Measurements from ENCODE around the gene PLA2G12B. TPM values are rescaled to one million over a fixed set of nuclear protein-coding genes. Genes with fewer than 3 reads are reported as not detected.
"Not testable (repeated sequence)": the region's sequence is repeated elsewhere in the genome, so short reads cannot be mapped to it uniquely, and the experiment has no call there.

Gene PLA2G12B
- total RNA-seq (2014; rRNA removed; shearing (Covaris generic)): not detected in 2 replicates

GRCh38 chr10:72954596-72955554, at the start of gene PLA2G12B:
TSS of gene PLA2G12B (minus strand) at chr10:72954806. CDS start at chr10:72954685, 121 bp downstream.
- Histone ChIP-seq H3K27me3 (replicated peaks) (no peaks in the 10 kb centered on the region; the same call in 1 of the 2 replicates), H3K36me3 (no peaks in the 10 kb centered on the region), H3K9me3 (replicated peaks) (no peaks in the 10 kb centered on the region), H3K4me1 (replicated peaks) (no peaks in the 10 kb centered on the region), H3K27ac (no peak within 1 kb of the TSS), H3K4me3 (no peak within 1 kb of the TSS)
- no peak for DNase-seq (ENCODE audit: low read depth in 1 of 2, low spot score in 2 of 2)

DNA sequence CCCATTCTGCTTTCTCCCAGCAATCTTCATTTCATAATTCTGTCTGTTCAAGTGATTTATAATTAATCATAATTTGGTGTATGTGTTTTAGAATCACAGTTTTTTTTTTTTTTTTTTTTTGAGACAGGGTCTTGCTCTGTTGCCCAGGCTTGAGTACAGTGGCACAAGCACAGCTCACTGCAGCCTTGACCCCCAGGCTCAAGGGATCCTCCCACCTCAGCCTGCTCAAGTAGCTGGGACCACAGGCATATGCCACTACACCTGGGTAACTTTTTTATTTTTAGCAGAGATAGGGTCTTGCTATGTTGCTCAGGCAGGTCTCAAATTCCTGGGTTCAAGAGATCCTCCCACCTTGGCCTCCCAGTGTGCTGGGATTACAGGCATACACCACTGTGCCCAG, 49.2 kb upstream of the PLA2G12B start:
- H3K4me1 ChIP-seq (replicated peaks): no peaks in the 10 kb centered on the region
- H3K36me3 ChIP-seq: peaks cover 8% of the 10 kb centered on the region; the same call in 1 of the 2 replicates
- H3K9me3 ChIP-seq (replicated peaks): no peaks in the 10 kb centered on the region

DNA sequence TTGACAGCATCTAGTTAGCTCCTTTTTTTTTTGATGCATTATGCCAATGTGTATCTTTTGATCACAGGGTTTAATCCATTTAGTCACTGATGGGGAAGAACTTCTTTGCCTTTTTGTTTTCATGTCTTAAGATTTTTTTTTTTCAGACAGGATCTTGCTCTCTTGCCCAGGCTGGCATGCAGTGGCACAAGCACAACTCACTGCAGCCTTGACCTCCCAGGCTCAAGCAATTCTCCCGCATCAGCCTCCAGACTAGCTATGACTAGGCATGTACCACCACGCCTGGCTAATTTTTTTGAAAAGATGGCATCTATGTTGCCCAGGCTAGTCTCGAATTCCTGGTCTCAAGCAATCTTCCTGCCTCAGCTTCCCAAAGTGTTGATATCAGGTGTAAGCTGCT, 46.4 kb upstream of the PLA2G12B start:
- Histone ChIP-seq H3K27me3 (replicated peaks) (no peaks in the 10 kb centered on the region), H3K9me3 (replicated peaks) (no peaks in the 10 kb centered on the region), H3K4me3 (no peak overlapping the region), H3K27ac (no peak overlapping the region), H3K4me1 (replicated peaks) (no peaks in the 10 kb centered on the region), H3K36me3 (no peaks in the 10 kb centered on the region)
- no peak for DNase-seq (ENCODE audit: low read depth in 1 of 2, low spot score in 2 of 2)

More for the DNA sequence above, 49.2 kb upstream of the PLA2G12B start:
- H3K4me3 ChIP-seq: no peak overlapping the region
- no peaks in the 10 kb centered on the region for H3K27me3 ChIP-seq (replicated peaks)
- no peak overlapping the region for H3K27ac ChIP-seq
- DNase-seq (ENCODE audit: low read depth in 1 of 2, low spot score in 2 of 2): no peak

DNA sequence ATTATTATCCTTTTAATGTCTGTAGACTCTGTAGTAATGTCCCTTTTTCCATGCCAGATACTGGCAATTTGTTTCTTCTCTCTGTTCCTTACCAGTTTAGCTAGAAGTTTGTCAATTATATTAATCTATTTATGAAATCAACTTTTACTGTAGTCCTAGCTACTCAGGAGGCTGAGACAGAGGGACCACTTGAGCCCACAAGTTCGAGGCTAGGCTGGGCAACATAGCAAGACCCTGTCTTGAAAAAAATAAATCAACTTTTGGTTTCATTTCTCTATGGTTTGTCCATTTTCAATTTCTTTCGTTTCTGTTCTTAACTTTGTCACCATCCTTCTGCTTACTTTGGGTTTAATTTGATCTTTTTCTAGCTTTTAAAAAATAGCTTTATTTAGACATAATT, 42.5 kb upstream of the PLA2G12B start:
- Histone ChIP-seq H3K27ac (no peak overlapping the region), H3K4me1 (replicated peaks) (no peaks in the 10 kb centered on the region), H3K4me3 (no peak overlapping the region), H3K27me3 (replicated peaks) (no peaks in the 10 kb centered on the region), H3K9me3 (replicated peaks) (no peaks in the 10 kb centered on the region), H3K36me3 (no peaks in the 10 kb centered on the region)
- DNase-seq (ENCODE audit: low read depth in 1 of 2, low spot score in 2 of 2): no peak

DNA sequence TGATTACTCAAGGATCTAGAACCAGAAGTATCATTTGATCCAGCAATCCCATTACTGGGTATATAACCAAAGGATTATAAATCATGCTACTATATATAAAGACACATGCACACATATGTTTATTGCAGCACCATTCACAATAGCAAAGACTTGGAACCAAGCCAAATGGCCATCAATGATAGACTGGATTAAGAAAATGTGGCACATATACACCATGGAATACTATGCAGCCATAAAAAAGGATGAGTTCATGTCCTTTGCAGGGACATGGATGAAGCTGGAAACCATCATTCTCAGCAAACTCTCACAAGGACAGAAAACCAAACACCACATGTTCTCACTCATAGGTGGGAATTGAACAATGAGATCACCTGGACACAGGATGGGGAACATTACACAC, 40.9 kb upstream of the PLA2G12B start:
- DNase-seq (ENCODE audit: low read depth in 1 of 2, low spot score in 2 of 2); H3K9me3 ChIP-seq (replicated peaks); H3K4me3 ChIP-seq; H3K4me1 ChIP-seq (replicated peaks); H3K27ac ChIP-seq; H3K36me3 ChIP-seq; H3K27me3 ChIP-seq (replicated peaks): not testable (repeated sequence)

DNA sequence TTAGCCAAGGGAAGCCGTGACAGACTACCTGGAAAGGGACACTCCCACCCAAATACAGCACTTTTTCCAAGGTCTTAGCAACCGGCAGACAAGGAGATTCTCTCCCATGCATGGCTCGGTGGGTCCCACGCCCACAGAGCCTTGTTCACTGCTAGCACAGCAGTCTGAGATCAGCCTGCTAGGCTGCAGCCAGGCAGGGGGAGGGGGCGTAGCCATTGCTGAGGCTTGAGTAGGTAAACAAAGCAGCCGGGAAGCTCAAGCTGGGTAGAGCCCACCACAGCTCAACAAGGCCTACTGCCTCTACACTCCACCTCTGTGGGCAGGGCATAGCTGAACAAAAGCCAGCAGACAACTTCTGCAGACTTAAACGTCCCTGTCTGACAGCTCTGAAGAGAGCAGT, 35.2 kb upstream of the PLA2G12B start:
- not testable (repeated sequence) for H3K27me3 ChIP-seq (replicated peaks); DNase-seq (ENCODE audit: low read depth in 1 of 2, low spot score in 2 of 2); H3K9me3 ChIP-seq (replicated peaks); H3K4me1 ChIP-seq (replicated peaks); H3K36me3 ChIP-seq; H3K27ac ChIP-seq; H3K4me3 ChIP-seq

- not testable (repeated sequence) for DNase-seq (ENCODE audit: low read depth in 1 of 2, low spot score in 2 of 2); H3K9me3 ChIP-seq (replicated peaks); H3K36me3 ChIP-seq; H3K4me1 ChIP-seq (replicated peaks); H3K4me3 ChIP-seq; H3K27me3 ChIP-seq (replicated peaks); H3K27ac ChIP-seq
These were observed 30.0 kb upstream of the PLA2G12B start for GRCh38 chr10:72984618-72985017.

- Histone ChIP-seq H3K27me3 (replicated peaks) (no peaks in the 10 kb centered on the region), H3K36me3 (no peaks in the 10 kb centered on the region), H3K4me3 (no peak overlapping the region), H3K4me1 (replicated peaks) (no peaks in the 10 kb centered on the region), H3K9me3 (replicated peaks) (no peaks in the 10 kb centered on the region; the same call in 1 of the 2 replicates), H3K27ac (no peak overlapping the region)
- no peak for DNase-seq (ENCODE audit: low read depth in 1 of 2, low spot score in 2 of 2)
These were observed 27.4 kb upstream of the PLA2G12B start for GRCh38 chr10:72981882-72982529.

DNA sequence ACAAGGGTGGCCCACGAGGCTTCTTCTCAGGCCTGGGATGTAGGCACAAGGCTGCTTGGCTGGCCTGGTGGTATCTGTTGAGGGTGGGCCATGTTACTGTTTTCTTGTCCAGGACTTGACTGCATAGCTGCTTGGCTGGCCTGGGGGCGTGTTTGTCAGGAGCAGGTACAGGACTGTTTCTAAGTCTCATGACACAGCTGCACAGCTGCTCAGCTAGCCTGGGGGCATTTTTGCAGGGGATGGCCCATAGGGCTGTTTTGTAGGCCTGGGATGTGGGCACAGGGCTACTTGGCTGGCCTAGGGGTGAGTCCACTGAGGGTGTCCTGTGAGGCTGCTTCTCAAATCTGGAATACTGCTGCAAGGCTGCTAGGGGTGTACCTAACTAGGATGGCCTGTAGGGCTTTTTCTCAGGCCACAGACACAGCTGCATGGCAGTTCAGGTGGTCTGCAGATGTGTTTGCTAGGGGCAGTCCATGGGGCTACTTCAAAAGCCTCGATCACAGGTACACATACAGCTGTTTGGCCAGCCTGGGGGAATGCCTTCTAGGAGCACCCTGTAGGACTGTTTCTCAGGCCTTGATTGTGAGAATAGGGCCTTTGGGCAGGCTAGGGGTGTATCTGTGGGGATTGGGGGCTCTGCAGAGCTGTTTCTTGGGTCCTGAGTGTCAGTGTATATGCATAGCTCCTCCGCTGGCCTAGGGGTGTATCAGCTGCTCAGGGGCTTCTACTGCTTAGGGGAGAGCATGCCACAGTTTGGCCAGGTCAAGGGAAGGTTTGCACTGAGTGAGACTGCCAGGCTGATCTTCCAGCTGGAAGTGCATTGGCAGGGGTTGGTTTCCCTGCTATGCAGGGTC, 26.6 kb upstream of the PLA2G12B start:
- Histone ChIP-seq H3K4me1 (replicated peaks) (no peaks in the 10 kb centered on the region), H3K27me3 (replicated peaks) (no peaks in the 10 kb centered on the region), H3K27ac (no peak overlapping the region), H3K9me3 (replicated peaks) (no peaks in the 10 kb centered on the region; the same call in 1 of the 2 replicates), H3K36me3 (no peaks in the 10 kb centered on the region), H3K4me3 (no peak overlapping the region)
- no peak for DNase-seq (ENCODE audit: low read depth in 1 of 2, low spot score in 2 of 2)

DNA sequence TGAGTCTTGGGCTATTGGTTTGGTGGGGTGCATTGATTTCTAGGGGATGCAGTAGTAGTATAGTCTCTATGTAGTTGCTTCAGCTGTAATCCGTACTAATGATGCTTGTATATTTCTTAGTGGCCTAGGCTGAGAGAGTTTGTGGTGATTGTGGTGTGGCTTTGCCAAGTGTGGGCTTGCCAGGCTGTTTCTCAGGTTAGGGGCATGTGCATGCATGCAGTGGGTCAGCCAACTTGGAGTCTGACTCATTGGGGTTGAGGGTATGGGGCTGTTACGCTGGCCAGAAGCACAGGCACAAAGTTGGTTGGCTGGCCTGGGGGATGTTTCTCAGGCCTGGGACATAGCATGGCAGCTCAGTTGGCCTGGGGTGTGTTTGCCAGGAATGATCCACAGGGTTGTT, 25.7 kb upstream of the PLA2G12B start:
- Histone ChIP-seq H3K36me3 (no peaks in the 10 kb centered on the region), H3K27me3 (replicated peaks) (no peaks in the 10 kb centered on the region), H3K9me3 (replicated peaks) (no peaks in the 10 kb centered on the region; the same call in 1 of the 2 replicates), H3K4me1 (replicated peaks) (no peaks in the 10 kb centered on the region), H3K4me3 (no peak overlapping the region), H3K27ac (no peak overlapping the region)
- DNase-seq (ENCODE audit: low read depth in 1 of 2, low spot score in 2 of 2): no peak

- Histone ChIP-seq H3K4me3 (no peak overlapping the region), H3K27ac (no peak overlapping the region), H3K4me1 (replicated peaks) (no peaks in the 10 kb centered on the region), H3K27me3 (replicated peaks) (no peaks in the 10 kb centered on the region), H3K36me3 (no peaks in the 10 kb centered on the region), H3K9me3 (replicated peaks) (no peaks in the 10 kb centered on the region; the same call in 1 of the 2 replicates)
- no peak for DNase-seq (ENCODE audit: low read depth in 1 of 2, low spot score in 2 of 2)
These were observed 25.1 kb upstream of the PLA2G12B start for GRCh38 chr10:72979709-72980108.

DNA sequence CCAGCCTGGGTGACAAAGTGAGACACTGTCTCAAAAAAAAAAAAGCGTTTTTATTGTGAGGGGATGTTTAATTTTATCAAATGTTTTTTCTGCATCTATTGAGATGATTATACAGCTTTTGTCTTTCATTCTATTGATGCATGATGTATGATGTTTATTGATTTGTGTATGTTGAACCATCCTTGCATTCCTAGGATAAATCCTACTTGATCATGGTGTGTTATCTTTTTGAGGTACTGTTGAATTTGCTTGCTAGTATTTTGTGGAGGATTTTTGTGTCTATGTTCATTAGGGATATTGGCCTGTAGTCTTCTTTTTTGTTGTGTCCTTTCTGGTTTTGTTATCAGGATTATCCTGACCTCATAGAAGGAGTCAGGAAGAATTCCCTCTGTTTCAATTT, 22.3 kb upstream of the PLA2G12B start:
- Histone ChIP-seq H3K4me1 (replicated peaks) (no peaks in the 10 kb centered on the region), H3K27ac (no peak overlapping the region), H3K4me3 (no peak overlapping the region), H3K27me3 (replicated peaks) (no peaks in the 10 kb centered on the region), H3K9me3 (replicated peaks) (no peaks in the 10 kb centered on the region; the same call in 1 of the 2 replicates), H3K36me3 (no peaks in the 10 kb centered on the region)
- no peak for DNase-seq (ENCODE audit: low read depth in 1 of 2, low spot score in 2 of 2)

- no peak overlapping the region for H3K4me3 ChIP-seq
- H3K27me3 ChIP-seq (replicated peaks): no peaks in the 10 kb centered on the region; the same call in 1 of the 2 replicates
- no peak overlapping the region for H3K27ac ChIP-seq
- no peaks in the 10 kb centered on the region for H3K9me3 ChIP-seq (replicated peaks)
- no peaks in the 10 kb centered on the region for H3K4me1 ChIP-seq (replicated peaks)
- H3K36me3 ChIP-seq: no peaks in the 10 kb centered on the region
- no peak for DNase-seq (ENCODE audit: low read depth in 1 of 2, low spot score in 2 of 2)
These were observed 1.4 kb upstream of the PLA2G12B start for GRCh38 chr10:72956001-72956400.

Measured in SJSA1 (cell line).